OCI-LY3 (cell line): Measurements from ENCODE around the gene LIX1L.
A peak's percentile ranks its signal among the peaks of the same experiment; 100 is the strongest.

Experiments used
- H2AFZ ChIP-seq: fragments of 200-600, 300-600 bp; shearing (Covaris generic); 2 replicates; pipeline ENCODE4 v1.6.0; 2014; ENCODE audit warnings: antibody characterized with exemption, low read depth, low read length
- H3K27ac ChIP-seq: fragments of 200-600, 300-600 bp; sonication (generic); 2 replicates; pipeline ENCODE4 v1.5.1; 2014; ENCODE audit warnings: mild to moderate bottlenecking, low read length, moderate library complexity, mixed read lengths
- H3K27me3 ChIP-seq: fragments of 200-600, 300-600 bp; sonication (generic); 2 replicates; pipeline ENCODE4 v1.6.1; 2014; ENCODE audit warnings: low read depth, low read length, mixed read lengths
- H3K36me3 ChIP-seq: fragments of 200-600, 300-600 bp; sonication (generic); replicated peaks from 2 replicates; pipeline ENCODE3; 2014; ENCODE audit warnings: low read depth, low read length, mixed read lengths
- H3K4me1 ChIP-seq: fragments of 300-600, 200-600 bp; sonication (generic); 2 replicates; pipeline ENCODE4 v1.6.1; 2014; ENCODE audit warnings: low read length, mixed read lengths
- H3K4me2 ChIP-seq: fragments of 200-600, 300-600 bp; sonication (generic); 2 replicates; pipeline ENCODE4 v1.6.1; 2014; ENCODE audit warnings: low read length, mixed read lengths
- H3K4me3 ChIP-seq: fragments of 300-600, 200-600 bp; sonication (generic); 2 replicates; pipeline ENCODE4 v1.5.1; 2014; ENCODE audit warnings: antibody characterized with exemption, mild to moderate bottlenecking, low read length, moderate library complexity
- H3K79me2 ChIP-seq: fragments of 300-600, 200-600 bp; shearing (Covaris generic); 2 replicates; pipeline ENCODE4 v1.6.1; 2014; ENCODE audit warnings: mild to moderate bottlenecking, low read length, mixed read lengths
- H3K9ac ChIP-seq: fragments of 300-600, 200-600 bp; shearing (Covaris generic); 2 replicates; pipeline ENCODE4 v1.6.0; 2014; ENCODE audit warnings: mild to moderate bottlenecking, low read length, moderate library complexity
- H3K9me3 ChIP-seq: fragments of 200-600, 300-600 bp; shearing (Covaris generic); 2 replicates; pipeline ENCODE4 v1.6.1; 2014; ENCODE audit warnings: low read length, mixed read lengths; ENCODE audit not compliant: insufficient read depth
- H4K20me1 ChIP-seq: fragments of 200-600, 300-600 bp; sonication (generic); 2 replicates; pipeline ENCODE4 v1.6.1; 2016; ENCODE audit warnings: low read length, mixed read lengths; ENCODE audit not compliant: insufficient read depth
- EZH2phosphoT487 ChIP-seq: fragments of 200-600 bp; shearing (Covaris generic); IDR thresholded peaks from 2 replicates; pipeline ENCODE4 v1.6.1; 2018; ENCODE audit warnings: antibody characterized with exemption, mixed run types, low read depth
- TF ChIP-seq, protein P1 (sequence below): fragments of 200-600, 300-600 bp; sonication (generic); IDR thresholded peaks from 2 replicates; pipeline ENCODE4 v1.5.1; 2014; ENCODE audit warnings: antibody characterized with exemption, low read length, low read depth

The LIX1L gene

DNA sequence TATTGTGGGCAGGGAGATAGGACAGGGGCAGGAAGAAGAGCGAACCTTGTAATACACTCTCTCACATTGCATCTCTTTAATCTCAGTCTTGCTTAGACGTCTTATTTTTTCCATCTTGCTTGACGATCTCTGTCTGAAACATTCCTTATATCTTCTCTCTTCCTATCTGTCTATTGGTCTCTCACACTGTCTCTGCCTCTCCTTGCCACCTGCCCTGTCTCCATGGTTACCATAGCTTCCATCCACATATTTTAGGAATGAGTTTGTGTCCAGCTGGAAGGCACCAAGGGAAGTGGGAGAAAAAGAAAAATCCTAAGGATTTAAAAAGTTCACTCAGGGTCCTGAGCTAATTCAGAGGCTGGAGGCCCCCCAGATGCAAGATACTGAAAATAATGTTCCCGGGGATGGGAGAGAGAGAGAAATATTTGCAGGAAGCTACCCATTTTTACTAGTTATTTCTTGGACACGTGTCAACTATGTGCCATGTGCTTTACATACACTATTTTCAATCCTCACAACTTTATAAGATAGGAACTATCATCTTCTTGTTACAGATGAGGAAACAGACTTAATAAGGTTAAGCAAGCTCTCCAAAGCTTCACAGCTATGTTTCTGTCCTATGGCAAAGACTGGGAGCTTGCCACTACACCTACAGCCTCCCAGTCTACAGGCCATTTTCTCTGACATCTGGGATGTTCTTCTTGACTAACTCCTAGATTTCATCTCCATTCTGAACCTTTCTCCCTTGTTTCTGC, 5.6 kb upstream of the LIX1L start:
- Histone ChIP-seq H3K4me1 (peaks cover 33% of the 10 kb centered on the region), H3K9me3 (peaks cover 6% of the 10 kb centered on the region; the same call in 1 of the 2 replicates), H3K9ac (peak overlapping the region; percentile 73), H4K20me1 (no peaks in the 10 kb centered on the region), H3K79me2 (no peaks in the 10 kb centered on the region), H3K27me3 (peaks cover 18% of the 10 kb centered on the region), H3K4me2 (peak overlapping the region; percentile 98), H3K27ac (no peak overlapping the region), H2AFZ (0 out of 2 replicates have a peak overlapping the region, but pooled peaks have one; percentile 17), H3K4me3 (peak overlapping the region; percentile 81), H3K36me3 (peaks cover 7% of the 10 kb centered on the region)
- TF ChIP-seq, protein P1, sequence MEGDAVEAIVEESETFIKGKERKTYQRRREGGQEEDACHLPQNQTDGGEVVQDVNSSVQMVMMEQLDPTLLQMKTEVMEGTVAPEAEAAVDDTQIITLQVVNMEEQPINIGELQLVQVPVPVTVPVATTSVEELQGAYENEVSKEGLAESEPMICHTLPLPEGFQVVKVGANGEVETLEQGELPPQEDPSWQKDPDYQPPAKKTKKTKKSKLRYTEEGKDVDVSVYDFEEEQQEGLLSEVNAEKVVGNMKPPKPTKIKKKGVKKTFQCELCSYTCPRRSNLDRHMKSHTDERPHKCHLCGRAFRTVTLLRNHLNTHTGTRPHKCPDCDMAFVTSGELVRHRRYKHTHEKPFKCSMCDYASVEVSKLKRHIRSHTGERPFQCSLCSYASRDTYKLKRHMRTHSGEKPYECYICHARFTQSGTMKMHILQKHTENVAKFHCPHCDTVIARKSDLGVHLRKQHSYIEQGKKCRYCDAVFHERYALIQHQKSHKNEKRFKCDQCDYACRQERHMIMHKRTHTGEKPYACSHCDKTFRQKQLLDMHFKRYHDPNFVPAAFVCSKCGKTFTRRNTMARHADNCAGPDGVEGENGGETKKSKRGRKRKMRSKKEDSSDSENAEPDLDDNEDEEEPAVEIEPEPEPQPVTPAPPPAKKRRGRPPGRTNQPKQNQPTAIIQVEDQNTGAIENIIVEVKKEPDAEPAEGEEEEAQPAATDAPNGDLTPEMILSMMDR = no peak
- no peak for TF ChIP-seq EZH2phosphoT487

DNA sequence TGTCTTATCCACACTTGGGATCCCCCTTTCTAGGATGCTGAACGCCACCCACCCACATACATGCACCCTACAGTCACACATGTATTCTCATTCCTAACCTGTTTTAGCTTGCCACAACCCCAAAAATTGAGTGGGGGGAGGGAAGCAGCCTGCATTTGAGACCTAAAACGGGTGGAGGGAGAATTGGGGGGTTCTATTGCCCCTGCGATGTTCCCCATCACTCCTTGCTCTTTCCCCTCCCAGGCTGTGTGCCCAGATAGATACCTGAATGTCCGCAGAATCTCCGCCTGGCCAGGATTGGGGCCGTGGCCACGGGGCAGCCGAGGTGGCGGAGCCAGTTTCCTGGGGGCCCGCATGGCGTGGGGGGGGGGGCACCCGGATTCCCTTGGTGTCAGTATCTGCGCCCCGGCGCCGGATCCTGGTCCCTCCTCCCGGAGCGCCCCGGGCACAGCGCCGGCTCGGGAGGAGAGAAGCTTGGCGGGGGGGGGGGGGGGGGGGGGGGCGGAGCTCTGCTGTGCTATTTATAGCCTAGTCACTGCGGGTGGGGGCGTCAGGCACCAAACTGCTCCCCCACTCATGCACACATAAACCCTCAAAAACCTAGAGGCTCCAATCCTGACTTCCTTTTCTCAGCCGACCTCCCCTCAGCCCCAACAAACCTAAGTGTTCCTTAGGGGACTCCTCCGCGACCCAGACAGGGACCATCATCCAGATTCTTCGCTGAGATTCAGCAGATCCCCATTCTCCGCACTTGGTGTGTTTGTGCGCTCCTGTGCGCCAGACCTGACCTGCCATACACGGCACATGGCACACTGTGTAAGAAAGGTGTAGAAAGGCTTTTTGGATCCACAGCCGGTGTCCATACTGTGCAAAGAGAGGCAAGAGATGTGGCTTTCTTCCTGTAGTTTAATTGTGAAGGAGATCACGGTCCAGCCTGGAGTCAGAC, 4.6 kb upstream of the LIX1L start:
- Histone ChIP-seq H3K27me3 (peaks cover 18% of the 10 kb centered on the region), H3K4me1 (peaks cover 37% of the 10 kb centered on the region), H2AFZ (peak overlapping the region; percentile 87), H3K9ac (peak overlapping the region; percentile 73), H3K4me2 (peak overlapping the region; percentile 98), H4K20me1 (no peaks in the 10 kb centered on the region), H3K9me3 (no peaks in the 10 kb centered on the region; the same call in 1 of the 2 replicates), H3K27ac (no peak overlapping the region), H3K36me3 (peaks cover 1% of the 10 kb centered on the region), H3K4me3 (peak overlapping the region; percentile 81), H3K79me2 (no peaks in the 10 kb centered on the region; the same call in 1 of the 2 replicates)
- TF ChIP-seq, protein P1 = no peak
- TF ChIP-seq EZH2phosphoT487 = no peak

DNA sequence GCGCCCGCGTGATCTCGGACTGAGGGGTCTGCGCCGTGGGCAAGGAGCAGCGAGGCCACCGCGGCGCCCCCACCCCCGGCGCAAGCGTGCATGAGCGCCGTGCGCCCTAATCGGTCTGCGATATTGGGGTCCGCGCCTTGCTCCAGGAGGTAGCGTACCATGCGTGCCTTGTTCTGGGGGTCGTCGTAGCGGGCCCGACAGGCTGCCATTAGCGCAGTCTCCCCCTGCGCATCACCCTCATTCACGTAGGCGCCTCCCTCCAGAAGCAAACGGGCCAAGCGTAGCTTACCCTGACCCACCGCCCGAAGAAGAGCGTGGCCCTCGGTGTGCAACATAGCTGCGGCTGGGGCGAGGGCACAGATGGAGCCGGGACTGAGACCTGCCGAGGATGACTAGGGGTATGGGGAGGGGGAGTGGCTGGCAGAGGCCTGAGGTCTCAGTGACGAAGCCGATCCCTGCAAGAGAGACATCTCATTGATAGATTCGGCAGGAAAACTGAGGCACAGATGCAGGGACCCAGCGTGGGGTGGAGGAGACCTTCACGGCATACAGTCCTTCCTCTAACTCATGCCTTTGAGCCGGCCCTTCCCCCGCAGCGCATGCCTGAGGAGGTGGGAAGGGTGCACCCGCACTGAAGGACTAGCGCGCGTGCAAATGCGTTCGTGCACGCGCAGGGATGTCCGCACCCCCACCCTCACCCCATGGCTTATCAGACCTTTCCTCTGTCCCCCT, 3.8 kb upstream of the LIX1L start:
- peak overlapping the region; percentile 87 for H2AFZ ChIP-seq

More for the DNA sequence above, 3.8 kb upstream of the LIX1L start:
- Histone ChIP-seq H3K4me3 (peak overlapping the region; percentile 81), H4K20me1 (no peaks in the 10 kb centered on the region), H3K36me3 (no peaks in the 10 kb centered on the region), H3K27me3 (peaks cover 18% of the 10 kb centered on the region), H3K4me2 (peak overlapping the region; percentile 98), H3K9me3 (no peaks in the 10 kb centered on the region), H3K4me1 (peaks cover 42% of the 10 kb centered on the region), H3K79me2 (peaks cover 6% of the 10 kb centered on the region), H3K27ac (no peak overlapping the region), H3K9ac (peak overlapping the region; percentile 73)
- TF ChIP-seq, protein P1 = no peak
- TF ChIP-seq EZH2phosphoT487 = no peak
